Activated naive CD4-positive, alpha-beta T cell treated with anti-CD3 and anti-CD28 coated beads, Interleukin-2, amount 10 ng/mL, durations not matched to agents 7 days and 5 days (primary cell): ENCODE measurements around the gene GPR55.
"Not testable (repeated sequence)": the region's sequence is repeated elsewhere in the genome, so short reads cannot be mapped to it uniquely, and the experiment has no call there.

Source experiments
- CTCF ChIA-PET: fragments of 350-600 bp; sonication (Branson Sonifier 250); formaldehyde crosslinking; loops from one replicate; lab custom pipeline; 2021; ENCODE audit warnings: antibody characterized with exemption; lab: Charles Lee
- DNase-seq: peaks from one replicate; pipeline ENCODE4 v3.0.0-alpha.2; 2020
- H3K27ac Mint-ChIP-seq: one replicate; pipeline ENCODE4 v1.8.0; 2021; ENCODE audit warnings: mild to moderate bottlenecking, moderate library complexity, mixed read lengths
- H3K27me3 Mint-ChIP-seq: one replicate; pipeline ENCODE4 v1.8.0; 2021; ENCODE audit warnings: mild to moderate bottlenecking, mixed read lengths
- H3K36me3 Mint-ChIP-seq: one replicate; pipeline ENCODE4 v1.8.0; 2021; ENCODE audit warnings: mixed read lengths
- H3K4me1 Mint-ChIP-seq: one replicate; pipeline ENCODE4 v1.8.0; 2021; ENCODE audit warnings: mixed read lengths
- H3K4me3 Mint-ChIP-seq: one replicate; pipeline ENCODE4 v1.8.0; 2021; ENCODE audit warnings: mild to moderate bottlenecking, moderate library complexity, mixed read lengths
- H3K9me3 Mint-ChIP-seq: one replicate; pipeline ENCODE4 v1.8.0; 2021; ENCODE audit warnings: mixed read lengths

The GPR55 gene

GRCh38 chr2:230944123-230944653 lies 19.1 kb upstream of the GPR55 start:
- H3K9me3 Mint-ChIP-seq = no peaks in the 10 kb centered on the region
- peaks cover 54% of the 10 kb centered on the region for H3K27me3 Mint-ChIP-seq
- no peak overlapping the region for H3K27ac Mint-ChIP-seq
- no peaks in the 10 kb centered on the region for H3K36me3 Mint-ChIP-seq
- H3K4me1 Mint-ChIP-seq = peaks cover 7% of the 10 kb centered on the region
- CTCF ChIA-PET = no interaction called here
- no peak for DNase-seq
- no peak overlapping the region for H3K4me3 Mint-ChIP-seq

- Mint-ChIP-seq H3K4me3 (no peak overlapping the region), H3K27ac (no peak overlapping the region), H3K4me1 (peaks cover 7% of the 10 kb centered on the region), H3K36me3 (no peaks in the 10 kb centered on the region), H3K27me3 (peaks cover 58% of the 10 kb centered on the region), H3K9me3 (no peaks in the 10 kb centered on the region)
- CTCF ChIA-PET = no interaction called here
- peak; percentile 28 for DNase-seq
Observed at GRCh38 chr2:230942920-230943896, 18.2 kb upstream of the GPR55 start.

DNA sequence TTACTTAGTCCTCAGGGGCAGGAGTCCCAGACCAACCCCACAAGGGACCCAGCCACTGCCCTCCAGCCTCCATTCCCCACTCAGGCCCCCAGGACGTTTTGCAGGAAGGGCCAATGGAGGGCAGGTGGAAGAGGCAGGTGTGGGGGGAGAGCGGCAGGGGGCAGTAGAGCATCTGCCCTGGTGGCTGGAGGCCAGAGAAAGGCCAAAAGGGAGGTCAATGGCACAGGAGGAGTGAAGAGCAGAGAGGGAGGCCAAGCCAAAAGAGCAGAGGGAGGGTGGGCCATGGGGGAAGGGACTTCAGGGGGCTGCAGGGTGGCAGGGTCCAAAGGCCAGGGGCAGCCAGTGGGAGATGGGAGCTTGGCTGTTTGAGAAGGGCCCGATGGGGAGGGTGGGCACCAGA lies 17.3 kb upstream of the GPR55 start:
- CTCF ChIA-PET = no interaction called here
- H3K9me3 Mint-ChIP-seq = peaks cover 3% of the 10 kb centered on the region
- H3K4me1 Mint-ChIP-seq = peaks cover 7% of the 10 kb centered on the region
- no peak overlapping the region for H3K4me3 Mint-ChIP-seq
- H3K36me3 Mint-ChIP-seq = no peaks in the 10 kb centered on the region
- H3K27ac Mint-ChIP-seq = no peak overlapping the region
- peaks cover 54% of the 10 kb centered on the region for H3K27me3 Mint-ChIP-seq
- DNase-seq = no peak

GRCh38 chr2:230941202-230942180 lies 16.4 kb upstream of the GPR55 start:
- H3K4me3 Mint-ChIP-seq = no peak overlapping the region
- CTCF ChIA-PET = interaction anchor here (1.0 kb wide), 1 partner anchor 117 kb away, joined by 3 read pairs; no protein-coding TSS in a partner anchor
- H3K9me3 Mint-ChIP-seq = peaks cover 4% of the 10 kb centered on the region
- H3K36me3 Mint-ChIP-seq = no peaks in the 10 kb centered on the region
- DNase-seq = no peak
- H3K4me1 Mint-ChIP-seq = peaks cover 7% of the 10 kb centered on the region
- H3K27ac Mint-ChIP-seq = no peak overlapping the region
- H3K27me3 Mint-ChIP-seq = peaks cover 58% of the 10 kb centered on the region

- DNase-seq = no peak
- H3K4me1 Mint-ChIP-seq = peaks cover 7% of the 10 kb centered on the region
- H3K27me3 Mint-ChIP-seq = peaks cover 63% of the 10 kb centered on the region
- CTCF ChIA-PET = interaction anchor here (0.8 to 1.0 kb wide), 2 partner anchors 44 to 47 kb away, joined by 3 to 5 read pairs; no protein-coding TSS in a partner anchor
- H3K9me3 Mint-ChIP-seq = peaks cover 13% of the 10 kb centered on the region
- no peaks in the 10 kb centered on the region for H3K36me3 Mint-ChIP-seq
- no peak overlapping the region for H3K4me3 Mint-ChIP-seq
- no peak overlapping the region for H3K27ac Mint-ChIP-seq
Observed at GRCh38 chr2:230940471-230940815, 15.4 kb upstream of the GPR55 start.

DNA sequence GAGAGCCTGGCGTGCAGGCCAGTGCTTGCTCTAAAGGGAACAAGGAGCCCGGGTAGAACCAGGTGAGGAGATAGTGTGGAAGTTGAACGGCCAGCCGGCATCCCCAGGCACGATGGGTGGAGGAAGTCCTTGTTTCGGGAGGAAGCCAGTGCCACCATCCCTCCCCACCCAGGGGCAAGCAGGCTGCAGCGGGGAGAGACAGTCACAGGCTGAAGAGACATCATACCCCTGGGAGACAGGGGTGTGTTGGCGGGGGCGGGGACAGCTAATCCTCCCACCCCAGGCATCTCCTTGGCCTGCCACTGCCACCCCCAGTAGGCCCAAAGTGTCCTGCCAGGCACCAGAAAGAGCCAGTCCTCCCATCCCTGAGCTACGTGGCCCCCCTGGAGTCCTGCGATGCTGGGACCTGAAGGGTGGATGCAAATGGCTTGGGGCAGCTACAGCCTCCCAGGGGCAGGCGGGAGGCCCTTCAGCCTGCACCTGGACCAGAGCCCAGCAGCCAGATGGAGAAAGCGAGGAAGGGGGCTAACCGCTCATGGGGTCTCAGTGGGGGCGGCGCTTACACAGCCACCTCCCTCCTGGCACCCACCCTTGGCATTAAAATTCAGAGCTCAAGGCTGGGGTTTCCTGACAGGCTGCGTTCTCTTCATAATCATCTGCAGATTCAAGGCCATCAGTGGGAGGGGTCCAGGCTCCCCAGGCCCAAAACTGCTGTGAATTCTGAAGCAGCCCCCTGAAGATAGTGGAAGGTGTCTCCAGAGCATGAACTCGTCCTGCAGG lies 14.8 kb upstream of the GPR55 start:
- Mint-ChIP-seq H3K9me3 (peaks cover 15% of the 10 kb centered on the region), H3K4me3 (no peak overlapping the region), H3K36me3 (no peaks in the 10 kb centered on the region), H3K27me3 (peaks cover 62% of the 10 kb centered on the region), H3K4me1 (peaks cover 7% of the 10 kb centered on the region), H3K27ac (no peak overlapping the region)
- DNase-seq = no peak
- CTCF ChIA-PET = interaction anchor here (0.8 to 1.1 kb wide), 3 partner anchors 13 to 47 kb away, joined by 3 to 5 read pairs (median 3); no protein-coding TSS in a partner anchor

GRCh38 chr2:230939066-230939591 lies 14.1 kb upstream of the GPR55 start:
- H3K27me3 Mint-ChIP-seq = peaks cover 62% of the 10 kb centered on the region
- no peak overlapping the region for H3K4me3 Mint-ChIP-seq
- peaks cover 7% of the 10 kb centered on the region for H3K4me1 Mint-ChIP-seq
- H3K9me3 Mint-ChIP-seq = peaks cover 15% of the 10 kb centered on the region
- no peaks in the 10 kb centered on the region for H3K36me3 Mint-ChIP-seq
- no peak overlapping the region for H3K27ac Mint-ChIP-seq
- no peak for DNase-seq
- CTCF ChIA-PET = interaction anchor here (1.1 to 1.3 kb wide), 2 partner anchors 12 to 13 kb away, joined by 3 read pairs; no protein-coding TSS in a partner anchor

- peaks cover 15% of the 10 kb centered on the region for H3K9me3 Mint-ChIP-seq
- CTCF ChIA-PET = interaction anchor here (1.1 to 1.3 kb wide), 2 partner anchors 11 to 13 kb away, joined by 3 read pairs; no protein-coding TSS in a partner anchor
Observed at GRCh38 chr2:230938516-230939065, 13.5 kb upstream of the GPR55 start.

GRCh38 chr2:230938098-230938497 lies 13.1 kb upstream of the GPR55 start:
- CTCF ChIA-PET = interaction anchor here (1.3 kb wide), 1 partner anchor 12 kb away, joined by 3 read pairs; no protein-coding TSS in a partner anchor

More at GRCh38 chr2:230938516-230939065, 13.5 kb upstream of the GPR55 start:
- DNase-seq = no peak
- H3K27ac Mint-ChIP-seq = no peak overlapping the region
- H3K4me1 Mint-ChIP-seq = peaks cover 4% of the 10 kb centered on the region
- H3K36me3 Mint-ChIP-seq = no peaks in the 10 kb centered on the region
- H3K27me3 Mint-ChIP-seq = peaks cover 59% of the 10 kb centered on the region
- no peak overlapping the region for H3K4me3 Mint-ChIP-seq

DNA sequence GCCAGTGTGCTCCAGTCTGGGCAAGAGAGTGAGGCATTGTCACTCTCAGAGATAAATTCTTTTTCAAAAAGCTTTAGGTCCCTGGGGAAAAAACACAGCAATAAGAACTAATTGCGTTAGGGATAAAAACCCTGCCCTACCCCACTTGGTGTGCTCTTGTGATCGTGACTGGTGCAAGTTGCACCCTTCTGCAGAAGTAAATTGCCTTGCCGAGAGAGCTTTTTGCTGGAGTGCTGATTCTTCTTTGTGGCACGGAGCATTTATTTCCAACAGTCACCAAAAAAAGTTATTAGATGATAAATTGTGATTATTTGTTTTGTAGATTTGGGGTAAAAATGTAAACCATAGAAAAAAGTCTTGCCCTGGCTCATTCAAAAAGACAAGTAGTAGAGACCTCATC lies 12.3 kb upstream of the GPR55 start:
- Mint-ChIP-seq H3K4me3 (no peak overlapping the region), H3K9me3 (peaks cover 15% of the 10 kb centered on the region), H3K27ac (no peak overlapping the region), H3K4me1 (peaks cover 5% of the 10 kb centered on the region), H3K36me3 (no peaks in the 10 kb centered on the region), H3K27me3 (peaks cover 51% of the 10 kb centered on the region)
- no peak for DNase-seq
- CTCF ChIA-PET = no interaction called here

More at GRCh38 chr2:230938098-230938497, 13.1 kb upstream of the GPR55 start:
- no peak for DNase-seq
- Mint-ChIP-seq H3K27ac (no peak overlapping the region), H3K36me3 (no peaks in the 10 kb centered on the region), H3K27me3 (peaks cover 54% of the 10 kb centered on the region), H3K4me3 (no peak overlapping the region), H3K9me3 (peaks cover 15% of the 10 kb centered on the region), H3K4me1 (peaks cover 3% of the 10 kb centered on the region)

- H3K4me1 Mint-ChIP-seq, H3K4me3 Mint-ChIP-seq, H3K36me3 Mint-ChIP-seq, H3K27ac Mint-ChIP-seq, CTCF ChIA-PET, DNase-seq: not testable (repeated sequence)
- H3K9me3 Mint-ChIP-seq = peaks cover 15% of the 10 kb centered on the region
- H3K27me3 Mint-ChIP-seq = peaks cover 40% of the 10 kb centered on the region
Observed at GRCh38 chr2:230936243-230936642, 11.2 kb upstream of the GPR55 start.

DNA sequence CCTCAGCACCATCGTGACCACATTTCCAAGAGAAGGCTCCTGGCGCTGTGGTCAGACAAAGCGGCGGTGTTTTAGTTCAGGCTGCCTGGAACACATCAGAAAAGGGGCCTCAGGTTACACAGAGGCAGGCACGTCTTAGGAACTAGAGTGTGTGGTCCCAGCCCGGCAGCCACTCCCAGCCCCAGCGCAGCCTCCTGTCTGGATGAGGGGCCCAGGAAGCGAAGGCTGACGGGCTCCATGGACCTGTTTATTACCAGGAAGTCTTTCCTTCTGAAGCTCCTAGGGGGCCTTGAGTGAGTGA lies 10.0 kb upstream of the GPR55 start:
- H3K9me3 Mint-ChIP-seq = peaks cover 15% of the 10 kb centered on the region
- no peak overlapping the region for H3K27ac Mint-ChIP-seq
- CTCF ChIA-PET = no interaction called here

More for the DNA sequence above, 10.0 kb upstream of the GPR55 start:
- peak; percentile 2 for DNase-seq
- Mint-ChIP-seq H3K36me3 (no peaks in the 10 kb centered on the region), H3K4me3 (no peak overlapping the region), H3K27me3 (peaks cover 43% of the 10 kb centered on the region), H3K4me1 (peaks cover 7% of the 10 kb centered on the region)
